Activated CD4-positive, alpha-beta T cell treated with anti-CD3 and anti-CD28 coated beads, Interleukin-2, amount 10 ng/mL, durations not matched to agents 24 days and 14 days (primary cell): ENCODE results near the gene ALDH4A1. TPM values are rescaled to one million over a fixed set of nuclear protein-coding genes. Genes with fewer than 3 reads are reported as not detected.
"Not testable (repeated sequence)": the region's sequence is repeated elsewhere in the genome, so short reads cannot be mapped to it uniquely, and the experiment has no call there.

Experiments
- DNase-seq: peaks from one replicate; pipeline ENCODE4 v3.0.0; 2022
- H3K27ac Mint-ChIP-seq: one replicate; pipeline ENCODE4 v1.8.0; 2022; ENCODE audit warnings: mild to moderate bottlenecking, mixed read lengths
- H3K27me3 Mint-ChIP-seq: one replicate; pipeline ENCODE4 v1.8.0; 2022; ENCODE audit warnings: mixed read lengths
- H3K36me3 Mint-ChIP-seq: one replicate; pipeline ENCODE4 v1.8.0; 2022; ENCODE audit warnings: low read depth, mild to moderate bottlenecking, mixed read lengths
- H3K4me1 Mint-ChIP-seq: one replicate; pipeline ENCODE4 v1.8.0; 2021; ENCODE audit warnings: mixed read lengths
- H3K4me3 Mint-ChIP-seq: one replicate; pipeline ENCODE4 v1.8.0; 2022; ENCODE audit warnings: mild to moderate bottlenecking, moderate library complexity, mixed read lengths
- H3K9me3 Mint-ChIP-seq: one replicate; pipeline ENCODE4 v1.8.0; 2021; ENCODE audit warnings: mixed read lengths
- intact Hi-C: fragments of 100-400 bp; cut with micrococcal nuclease; formaldehyde crosslinking; loops from one replicate; pipeline ENCODE4 v1.15.1; 2023
- total RNA-seq: library from RNA; stranded (reverse); gene quantifications from 2 replicates; pipeline ENCODE4 v1.2.3, GENCODE V29; 2022

ALDH4A1 gene
- total RNA-seq, 1 donor from 2014 or later: 2.8 TPM

- H3K36me3 Mint-ChIP-seq: no peaks in the 10 kb centered on the region
- no peaks in the 10 kb centered on the region for H3K4me1 Mint-ChIP-seq
- no peak for DNase-seq
- H3K9me3 Mint-ChIP-seq: no peaks in the 10 kb centered on the region
- no peak overlapping the region for H3K27ac Mint-ChIP-seq
- peaks cover 2% of the 10 kb centered on the region for H3K27me3 Mint-ChIP-seq
- no peak overlapping the region for H3K4me3 Mint-ChIP-seq
- intact Hi-C loops: no loop called here
Observed at GRCh38 chr1:18866846-18867245, 35.5 kb downstream of the ALDH4A1 start.

- H3K36me3 Mint-ChIP-seq: no peaks in the 10 kb centered on the region
- H3K27me3 Mint-ChIP-seq: peaks cover 2% of the 10 kb centered on the region
- no peaks in the 10 kb centered on the region for H3K9me3 Mint-ChIP-seq
Observed at GRCh38 chr1:18866314-18866713, 36.0 kb downstream of the ALDH4A1 start.

GRCh38 chr1:18865176-18865575 is 37.2 kb downstream of the ALDH4A1 start:
- H3K4me3 Mint-ChIP-seq: no peak overlapping the region
- no peaks in the 10 kb centered on the region for H3K36me3 Mint-ChIP-seq
- H3K4me1 Mint-ChIP-seq: no peaks in the 10 kb centered on the region
- no peak overlapping the region for H3K27ac Mint-ChIP-seq
- no peak for DNase-seq
- intact Hi-C loops: no loop called here
- no peaks in the 10 kb centered on the region for H3K9me3 Mint-ChIP-seq
- peaks cover 2% of the 10 kb centered on the region for H3K27me3 Mint-ChIP-seq

More at GRCh38 chr1:18866314-18866713, 36.0 kb downstream of the ALDH4A1 start:
- no peak overlapping the region for H3K4me3 Mint-ChIP-seq
- H3K27ac Mint-ChIP-seq: no peak overlapping the region
- DNase-seq: no peak
- intact Hi-C loops: no loop called here
- no peaks in the 10 kb centered on the region for H3K4me1 Mint-ChIP-seq

GRCh38 chr1:18861590-18861989 is 40.8 kb downstream of the ALDH4A1 start:
- peaks cover 2% of the 10 kb centered on the region for H3K27me3 Mint-ChIP-seq
- H3K27ac Mint-ChIP-seq: no peak overlapping the region
- intact Hi-C loops: no loop called here
- no peaks in the 10 kb centered on the region for H3K36me3 Mint-ChIP-seq
- DNase-seq: no peak
- no peaks in the 10 kb centered on the region for H3K4me1 Mint-ChIP-seq
- H3K9me3 Mint-ChIP-seq: no peaks in the 10 kb centered on the region
- H3K4me3 Mint-ChIP-seq: no peak overlapping the region

GRCh38 chr1:18861082-18861481 is 41.3 kb downstream of the ALDH4A1 start:
- Mint-ChIP-seq H3K4me3 (no peak overlapping the region), H3K27me3 (peaks cover 2% of the 10 kb centered on the region), H3K27ac (no peak overlapping the region), H3K9me3 (no peaks in the 10 kb centered on the region), H3K36me3 (no peaks in the 10 kb centered on the region), H3K4me1 (no peaks in the 10 kb centered on the region)
- intact Hi-C loops: no loop called here
- DNase-seq: no peak

- Mint-ChIP-seq H3K9me3 (no peaks in the 10 kb centered on the region), H3K27me3 (no peaks in the 10 kb centered on the region), H3K4me3 (no peak within 1 kb of the TSS), H3K4me1 (no peaks in the 10 kb centered on the region), H3K36me3 (no peaks in the 10 kb centered on the region), H3K27ac (no peak within 1 kb of the TSS)
- intact Hi-C loops: no loop called here
- DNase-seq: no peak
Observed at GRCh38 chr1:18859560-18859959, 42.8 kb downstream of the ALDH4A1 start, which contains the start of gene TAS1R2. TAS1R2 (minus strand) TSS chr1:18859660; CDS start chr1:18859660, 0 bp downstream.

GRCh38 chr1:18858070-18858688 is 44.2 kb downstream of the ALDH4A1 start:
- H3K9me3 Mint-ChIP-seq: no peaks in the 10 kb centered on the region
- H3K27ac Mint-ChIP-seq: no peak overlapping the region
- no peak overlapping the region for H3K4me3 Mint-ChIP-seq
- H3K27me3 Mint-ChIP-seq: no peaks in the 10 kb centered on the region
- no peaks in the 10 kb centered on the region for H3K36me3 Mint-ChIP-seq
- DNase-seq: no peak
- intact Hi-C loops: no loop called here
- H3K4me1 Mint-ChIP-seq: no peaks in the 10 kb centered on the region

GRCh38 chr1:18856435-18856834 is 45.9 kb downstream of the ALDH4A1 start:
- Mint-ChIP-seq H3K4me3 (no peak overlapping the region), H3K36me3 (no peaks in the 10 kb centered on the region), H3K27me3 (no peaks in the 10 kb centered on the region), H3K9me3 (no peaks in the 10 kb centered on the region), H3K4me1 (no peaks in the 10 kb centered on the region), H3K27ac (no peak overlapping the region)
- no peak for DNase-seq
- intact Hi-C loops: no loop called here

GRCh38 chr1:18855573-18855972 is 46.8 kb downstream of the ALDH4A1 start:
- Mint-ChIP-seq H3K9me3 (no peaks in the 10 kb centered on the region), H3K4me3 (no peak overlapping the region), H3K27ac (no peak overlapping the region), H3K27me3 (no peaks in the 10 kb centered on the region), H3K36me3 (no peaks in the 10 kb centered on the region), H3K4me1 (no peaks in the 10 kb centered on the region)
- intact Hi-C loops: no loop called here
- DNase-seq: no peak

GRCh38 chr1:18854331-18855025 is 47.9 kb downstream of the ALDH4A1 start:
- Mint-ChIP-seq H3K9me3 (no peaks in the 10 kb centered on the region), H3K36me3 (no peaks in the 10 kb centered on the region), H3K4me1 (no peaks in the 10 kb centered on the region), H3K27ac (no peak overlapping the region), H3K27me3 (no peaks in the 10 kb centered on the region), H3K4me3 (no peak overlapping the region)
- no peak for DNase-seq
- intact Hi-C loops: no loop called here

- Mint-ChIP-seq H3K27me3 (no peaks in the 10 kb centered on the region), H3K36me3 (no peaks in the 10 kb centered on the region), H3K9me3 (no peaks in the 10 kb centered on the region), H3K27ac (no peak overlapping the region), H3K4me1 (no peaks in the 10 kb centered on the region), H3K4me3 (no peak overlapping the region)
- intact Hi-C loops: no loop called here
- DNase-seq: no peak
Observed at GRCh38 chr1:18852501-18852900, 49.9 kb downstream of the ALDH4A1 start.

GRCh38 chr1:18849261-18849711 is 53.1 kb downstream of the ALDH4A1 start:
- intact Hi-C loops: no loop called here
- H3K9me3 Mint-ChIP-seq: no peaks in the 10 kb centered on the region
- no peak for DNase-seq
- H3K4me1 Mint-ChIP-seq: no peaks in the 10 kb centered on the region
- H3K4me3 Mint-ChIP-seq: no peak overlapping the region
- H3K27ac Mint-ChIP-seq: no peak overlapping the region
- H3K27me3 Mint-ChIP-seq: peaks cover 5% of the 10 kb centered on the region
- H3K36me3 Mint-ChIP-seq: no peaks in the 10 kb centered on the region

- H3K36me3 Mint-ChIP-seq, intact Hi-C loops, DNase-seq, H3K27ac Mint-ChIP-seq, H3K4me1 Mint-ChIP-seq, H3K9me3 Mint-ChIP-seq, H3K27me3 Mint-ChIP-seq, H3K4me3 Mint-ChIP-seq: not testable (repeated sequence)
Observed at GRCh38 chr1:18847723-18848122, 54.6 kb downstream of the ALDH4A1 start.

GRCh38 chr1:18840145-18840544 is 62.2 kb downstream of the ALDH4A1 start:
- H3K36me3 Mint-ChIP-seq: no peaks in the 10 kb centered on the region
- H3K4me1 Mint-ChIP-seq: no peaks in the 10 kb centered on the region
- H3K27me3 Mint-ChIP-seq: no peaks in the 10 kb centered on the region

More at GRCh38 chr1:18840145-18840544, 62.2 kb downstream of the ALDH4A1 start:
- no peak for DNase-seq
- intact Hi-C loops: no loop called here
- Mint-ChIP-seq H3K9me3 (no peaks in the 10 kb centered on the region), H3K27ac (no peak overlapping the region), H3K4me3 (no peak overlapping the region)
